Esophagus squamous epithelium (tissue), 4 donors: ENCODE measurements around the gene DIAPH3.

ENCODE experiments used
- POLR2A ChIP-seq, 4 donors: fragments of 450-650 bp; IDR thresholded peaks; one replicate each; pipeline ENCODE4 v1.6.1; 2017; ENCODE audit warnings: antibody characterized with exemption in 4 of 4, mild to moderate bottlenecking in 4 of 4, moderate library complexity in 3 of 4
- TF ChIP-seq, protein P1 (sequence below), 6 experiments: fragments of 450-650 bp in 4 of 6; fragments of 200-600 bp in 2 of 6; sonication (generic) in 2 of 6; IDR thresholded peaks; one replicate each; pipeline ENCODE4 v1.5.1; 2016 to 2019; ENCODE audit warnings: antibody characterized with exemption in 6 of 6, mild to moderate bottlenecking in 4 of 6, moderate library complexity in 4 of 6

DNA sequence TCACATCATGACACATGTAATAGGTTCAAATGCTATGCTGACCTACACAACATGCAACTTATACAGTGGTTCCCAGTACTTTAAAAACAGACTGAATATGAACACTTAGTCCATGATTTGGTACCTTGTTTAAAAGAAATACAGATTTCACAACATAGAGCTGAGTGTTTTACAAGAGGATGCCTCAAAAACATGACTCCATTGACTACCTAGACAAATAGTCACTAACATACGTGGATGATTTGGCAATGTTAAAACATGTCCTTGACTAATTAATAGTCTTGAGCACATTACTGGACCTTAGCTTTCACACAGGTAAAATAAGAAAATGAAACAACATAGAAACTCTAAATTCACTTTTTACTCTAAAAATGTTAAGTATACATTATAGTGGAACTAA, 300.1 kb downstream of the DIAPH3 start:
- TF ChIP-seq, protein P1, sequence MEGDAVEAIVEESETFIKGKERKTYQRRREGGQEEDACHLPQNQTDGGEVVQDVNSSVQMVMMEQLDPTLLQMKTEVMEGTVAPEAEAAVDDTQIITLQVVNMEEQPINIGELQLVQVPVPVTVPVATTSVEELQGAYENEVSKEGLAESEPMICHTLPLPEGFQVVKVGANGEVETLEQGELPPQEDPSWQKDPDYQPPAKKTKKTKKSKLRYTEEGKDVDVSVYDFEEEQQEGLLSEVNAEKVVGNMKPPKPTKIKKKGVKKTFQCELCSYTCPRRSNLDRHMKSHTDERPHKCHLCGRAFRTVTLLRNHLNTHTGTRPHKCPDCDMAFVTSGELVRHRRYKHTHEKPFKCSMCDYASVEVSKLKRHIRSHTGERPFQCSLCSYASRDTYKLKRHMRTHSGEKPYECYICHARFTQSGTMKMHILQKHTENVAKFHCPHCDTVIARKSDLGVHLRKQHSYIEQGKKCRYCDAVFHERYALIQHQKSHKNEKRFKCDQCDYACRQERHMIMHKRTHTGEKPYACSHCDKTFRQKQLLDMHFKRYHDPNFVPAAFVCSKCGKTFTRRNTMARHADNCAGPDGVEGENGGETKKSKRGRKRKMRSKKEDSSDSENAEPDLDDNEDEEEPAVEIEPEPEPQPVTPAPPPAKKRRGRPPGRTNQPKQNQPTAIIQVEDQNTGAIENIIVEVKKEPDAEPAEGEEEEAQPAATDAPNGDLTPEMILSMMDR (IDR thresholded peaks at IDR 0.05) = no peak
- no peak for TF ChIP-seq POLR2A (IDR thresholded peaks at IDR 0.05)
